HepG2 (cell line): Measurements from ENCODE around the gene SLC2A6. TPM values are rescaled to one million over a fixed set of nuclear protein-coding genes. Genes with fewer than 3 reads are reported as not detected.

Experiments used
- AGO1 ChIP-seq: fragments of 200-400 bp; formaldehyde crosslinking; IDR thresholded peaks from 2 replicates; pipeline ENCODE4 v1.6.1; 2017; ENCODE audit warnings: mild to moderate bottlenecking, low read depth, low read length, moderate library complexity; ENCODE audit not compliant: poor library complexity, severe bottlenecking
- AGO2 ChIP-seq: fragments of 200-400 bp; formaldehyde crosslinking; optimal IDR thresholded peaks from 2 replicates; pipeline ENCODE3; 2017; ENCODE audit warnings: mild to moderate bottlenecking, low read depth, low read length, moderate library complexity
- DNMT3B ChIP-seq: conservative IDR thresholded peaks from 2 replicates; pipeline ENCODE4 v1.6.1; 2016; ENCODE audit warnings: missing biosample characterization, control low read depth
- ESRRA ChIP-seq: sonication (generic); formaldehyde crosslinking; IDR thresholded peaks from 2 replicates; pipeline ENCODE4 v1.5.1; 2020; ENCODE audit warnings: mild to moderate bottlenecking, low read depth, missing genetic modification reagents
- FOXK1 ChIP-seq: sonication (generic); formaldehyde crosslinking; IDR thresholded peaks from 2 replicates; pipeline ENCODE4 v1.4.0; 2020; ENCODE audit warnings: low read depth, missing genetic modification reagents, borderline replicate concordance
- GABPB1 ChIP-seq: IDR thresholded peaks from 2 replicates; pipeline ENCODE4 v1.6.1; 2016; ENCODE audit warnings: mild to moderate bottlenecking, missing genetic modification reagents, moderate library complexity, missing compliant biosample characterization
- MAFG ChIP-seq: sonication (generic); formaldehyde crosslinking; IDR thresholded peaks from 2 replicates; pipeline ENCODE4 v1.5.1; 2020; ENCODE audit warnings: mild to moderate bottlenecking, missing genetic modification reagents
- POLR2AphosphoS5 ChIP-seq: IDR thresholded peaks from 2 replicates; pipeline ENCODE4 v1.6.1; 2012; ENCODE audit warnings: low read depth, low read length
- RBFOX2 ChIP-seq: fragments of 200-400 bp; formaldehyde crosslinking; IDR thresholded peaks from 2 replicates; pipeline ENCODE4 v1.6.1; 2017; ENCODE audit warnings: low read depth, mild to moderate bottlenecking, low read length
- RBM22 ChIP-seq: fragments of 200-400 bp; formaldehyde crosslinking; optimal IDR thresholded peaks from 2 replicates; pipeline ENCODE3; 2017; ENCODE audit warnings: mild to moderate bottlenecking, low read length, moderate library complexity
- TAF15 ChIP-seq: fragments of 200-400 bp; formaldehyde crosslinking; IDR thresholded peaks from one replicate; pipeline ENCODE4 v1.6.1; 2018; ENCODE audit warnings: mild to moderate bottlenecking, low read depth, low read length; ENCODE audit not compliant: poor library complexity, severe bottlenecking
- TGIF2 ChIP-seq: IDR thresholded peaks from 2 replicates; pipeline ENCODE4 v1.6.1; 2016; ENCODE audit warnings: control low read depth, missing compliant biosample characterization
- ZC3H13 ChIP-seq: sonication (generic); formaldehyde crosslinking; IDR thresholded peaks from 2 replicates; pipeline ENCODE4 v1.8.1; 2023; ENCODE audit warnings: mild to moderate bottlenecking, missing genetic modification reagents, moderate library complexity
- ZNF768 ChIP-seq: sonication (generic); formaldehyde crosslinking; IDR thresholded peaks from 2 replicates; pipeline ENCODE4 v1.4.0; 2020; ENCODE audit warnings: missing genetic modification reagents
- ZNF772 ChIP-seq: sonication (generic); formaldehyde crosslinking; IDR thresholded peaks from 2 replicates; pipeline ENCODE4 v1.5.0; 2020; ENCODE audit warnings: mild to moderate bottlenecking, missing genetic modification reagents
- polyA plus RNA-seq, 8 experiments: library from polyadenylated mRNA; depleted of rRNA in 3 of 8; stranded (reverse) in 7 of 8; unstranded in 1 of 8; fragments of >200 nt; fragmentation: Illumina TruSeq in 4 of 8; extraction: Trizol in 4 of 8; gene quantifications; 2 replicates each; pipeline versions ENCODE4 v1.2.1 to v1.2.3, GENCODE V29; 2011 to 2016; ENCODE audit warnings: low read depth in 4 of 8, missing spikeins in 1 of 8, mixed read lengths in 1 of 8; ENCODE audit not compliant: insufficient read depth in 1 of 8
- total RNA-seq, 5 experiments: library from RNA; depleted of rRNA; stranded (reverse); fragments of >200 nt; fragmentation: Illumina TruSeq; extraction: Trizol; gene quantifications; 2 replicates each; pipeline ENCODE4 v1.2.3, GENCODE V29; 2016; ENCODE audit warnings: low read depth in 1 of 5
- TF ChIP-seq, protein P1 (sequence below): sonication (generic); formaldehyde crosslinking; IDR thresholded peaks from 2 replicates; pipeline ENCODE4 v1.5.0; 2020; ENCODE audit warnings: mild to moderate bottlenecking, missing genetic modification reagents, moderate library complexity
- TF ChIP-seq, protein P2 (sequence below): sonication (generic); formaldehyde crosslinking; IDR thresholded peaks from 2 replicates; pipeline ENCODE4 v1.4.0; 2020; ENCODE audit warnings: missing genetic modification reagents
- TF ChIP-seq, protein P3 (sequence below), 2 experiments: sonication (generic) in 1 of 2; formaldehyde crosslinking in 1 of 2; IDR thresholded peaks; 2 replicates each; pipeline versions ENCODE4 v1.4.0 to v1.6.1; 2018 to 2020; ENCODE audit warnings: missing genetic modification reagents in 2 of 2, borderline replicate concordance in 1 of 2, low read depth in 1 of 2, mild to moderate bottlenecking in 1 of 2, missing biosample characterization in 1 of 2
- TF ChIP-seq, protein P4 (sequence below): IDR thresholded peaks from 2 replicates; pipeline ENCODE4 v1.6.1; 2016; ENCODE audit warnings: missing biosample characterization, missing genetic modification reagents, low read depth
- TF ChIP-seq, protein P5 (sequence below): sonication (generic); formaldehyde crosslinking; IDR thresholded peaks from 2 replicates; pipeline ENCODE4 v1.9.0; 2022; ENCODE audit warnings: missing genetic modification reagents, mild to moderate bottlenecking, borderline replicate concordance

SLC2A6 gene
- total and polyA plus RNA-seq, 2 of the 13 experiments (the other 11 are each of a cell fraction or from before 2014, with no cell fraction given), result 4.1 to 15.0 TPM

DNA sequence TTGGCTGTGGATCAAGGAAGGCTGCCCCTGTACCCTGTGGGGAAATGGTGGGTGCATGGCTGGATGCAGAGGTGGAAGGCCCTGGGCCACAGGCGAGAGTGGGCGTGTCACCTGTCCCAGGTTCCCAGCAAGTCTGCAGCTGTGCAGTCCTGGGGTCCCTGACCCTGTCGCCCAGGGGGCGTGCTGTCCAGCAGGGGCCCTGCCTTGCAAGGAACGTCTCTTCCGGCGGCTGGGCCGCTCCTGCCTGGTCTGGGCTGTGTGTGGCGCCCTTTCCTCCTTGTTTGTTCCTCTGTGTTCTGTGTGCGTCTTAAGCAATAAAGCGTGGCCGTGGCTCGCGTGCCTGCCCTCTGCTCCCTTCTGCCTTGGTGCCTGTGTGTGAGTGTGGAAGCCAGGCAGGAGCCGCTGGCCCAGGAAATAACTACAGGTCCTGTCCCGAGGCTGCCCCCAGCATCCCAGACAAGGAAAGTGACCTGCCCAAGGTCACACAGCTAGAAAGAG, 8.4 kb downstream of the SLC2A6 start (continued):
- TF ChIP-seq TAF15, result peak; percentile 55
- no peak for TF ChIP-seq MAFG (CRISPR knock-in tag)
- peak; percentile 79 for TF ChIP-seq ZNF768 (CRISPR knock-in tag)
- TF ChIP-seq RBM22, result peak; percentile 65
- TF ChIP-seq, protein P1, sequence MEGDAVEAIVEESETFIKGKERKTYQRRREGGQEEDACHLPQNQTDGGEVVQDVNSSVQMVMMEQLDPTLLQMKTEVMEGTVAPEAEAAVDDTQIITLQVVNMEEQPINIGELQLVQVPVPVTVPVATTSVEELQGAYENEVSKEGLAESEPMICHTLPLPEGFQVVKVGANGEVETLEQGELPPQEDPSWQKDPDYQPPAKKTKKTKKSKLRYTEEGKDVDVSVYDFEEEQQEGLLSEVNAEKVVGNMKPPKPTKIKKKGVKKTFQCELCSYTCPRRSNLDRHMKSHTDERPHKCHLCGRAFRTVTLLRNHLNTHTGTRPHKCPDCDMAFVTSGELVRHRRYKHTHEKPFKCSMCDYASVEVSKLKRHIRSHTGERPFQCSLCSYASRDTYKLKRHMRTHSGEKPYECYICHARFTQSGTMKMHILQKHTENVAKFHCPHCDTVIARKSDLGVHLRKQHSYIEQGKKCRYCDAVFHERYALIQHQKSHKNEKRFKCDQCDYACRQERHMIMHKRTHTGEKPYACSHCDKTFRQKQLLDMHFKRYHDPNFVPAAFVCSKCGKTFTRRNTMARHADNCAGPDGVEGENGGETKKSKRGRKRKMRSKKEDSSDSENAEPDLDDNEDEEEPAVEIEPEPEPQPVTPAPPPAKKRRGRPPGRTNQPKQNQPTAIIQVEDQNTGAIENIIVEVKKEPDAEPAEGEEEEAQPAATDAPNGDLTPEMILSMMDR (CRISPR knock-in tag), result peak; percentile 32; the same call in 1 of the 2 replicates
- TF ChIP-seq, protein P2, sequence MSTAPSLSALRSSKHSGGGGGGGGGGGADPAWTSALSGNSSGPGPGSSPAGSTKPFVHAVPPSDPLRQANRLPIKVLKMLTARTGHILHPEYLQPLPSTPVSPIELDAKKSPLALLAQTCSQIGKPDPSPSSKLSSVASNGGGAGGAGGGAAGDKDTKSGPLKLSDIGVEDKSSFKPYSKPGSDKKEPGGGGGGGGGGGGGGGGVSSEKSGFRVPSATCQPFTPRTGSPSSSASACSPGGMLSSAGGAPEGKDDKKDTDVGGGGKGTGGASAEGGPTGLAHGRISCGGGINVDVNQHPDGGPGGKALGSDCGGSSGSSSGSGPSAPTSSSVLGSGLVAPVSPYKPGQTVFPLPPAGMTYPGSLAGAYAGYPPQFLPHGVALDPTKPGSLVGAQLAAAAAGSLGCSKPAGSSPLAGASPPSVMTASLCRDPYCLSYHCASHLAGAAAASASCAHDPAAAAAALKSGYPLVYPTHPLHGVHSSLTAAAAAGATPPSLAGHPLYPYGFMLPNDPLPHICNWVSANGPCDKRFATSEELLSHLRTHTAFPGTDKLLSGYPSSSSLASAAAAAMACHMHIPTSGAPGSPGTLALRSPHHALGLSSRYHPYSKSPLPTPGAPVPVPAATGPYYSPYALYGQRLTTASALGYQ (CRISPR knock-in tag), result no peak
- 0 out of 2 replicates have a peak, but pooled peaks have one; percentile 9 for TF ChIP-seq GABPB1 (CRISPR knock-in tag)
- TF ChIP-seq AGO2, result peak; percentile 93
- TF ChIP-seq ESRRA, result peak; percentile 51; the same call in 1 of the 2 replicates
- peak; percentile 98 for TF ChIP-seq AGO1
- no peak for TF ChIP-seq FOXK1
- TF ChIP-seq TGIF2, result no peak
- TF ChIP-seq ZNF772 (CRISPR knock-in tag), result peak; percentile 45; the same call in 1 of the 2 replicates
- TF ChIP-seq, protein P3, sequence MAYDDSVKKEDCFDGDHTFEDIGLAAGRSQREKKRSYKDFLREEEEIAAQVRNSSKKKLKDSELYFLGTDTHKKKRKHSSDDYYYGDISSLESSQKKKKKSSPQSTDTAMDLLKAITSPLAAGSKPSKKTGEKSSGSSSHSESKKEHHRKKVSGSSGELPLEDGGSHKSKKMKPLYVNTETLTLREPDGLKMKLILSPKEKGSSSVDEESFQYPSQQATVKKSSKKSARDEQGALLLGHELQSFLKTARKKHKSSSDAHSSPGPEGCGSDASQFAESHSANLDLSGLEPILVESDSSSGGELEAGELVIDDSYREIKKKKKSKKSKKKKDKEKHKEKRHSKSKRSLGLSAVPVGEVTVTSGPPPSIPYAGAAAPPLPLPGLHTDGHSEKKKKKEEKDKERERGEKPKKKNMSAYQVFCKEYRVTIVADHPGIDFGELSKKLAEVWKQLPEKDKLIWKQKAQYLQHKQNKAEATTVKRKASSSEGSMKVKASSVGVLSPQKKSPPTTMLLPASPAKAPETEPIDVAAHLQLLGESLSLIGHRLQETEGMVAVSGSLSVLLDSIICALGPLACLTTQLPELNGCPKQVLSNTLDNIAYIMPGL (CRISPR knock-in tag; IDR thresholded peaks at IDR 0.05; ENCODE audit: borderline replicate concordance in 1 of 2, low read depth in 1 of 2), result no peak
- peak; percentile 58 for TF ChIP-seq RBFOX2
- TF ChIP-seq ZC3H13 (CRISPR knock-in tag), result peak; percentile 77; the same call in 1 of the 2 replicates
- peak; percentile 52; the same call in 1 of the 2 replicates for TF ChIP-seq POLR2AphosphoS5
- TF ChIP-seq, protein P4, sequence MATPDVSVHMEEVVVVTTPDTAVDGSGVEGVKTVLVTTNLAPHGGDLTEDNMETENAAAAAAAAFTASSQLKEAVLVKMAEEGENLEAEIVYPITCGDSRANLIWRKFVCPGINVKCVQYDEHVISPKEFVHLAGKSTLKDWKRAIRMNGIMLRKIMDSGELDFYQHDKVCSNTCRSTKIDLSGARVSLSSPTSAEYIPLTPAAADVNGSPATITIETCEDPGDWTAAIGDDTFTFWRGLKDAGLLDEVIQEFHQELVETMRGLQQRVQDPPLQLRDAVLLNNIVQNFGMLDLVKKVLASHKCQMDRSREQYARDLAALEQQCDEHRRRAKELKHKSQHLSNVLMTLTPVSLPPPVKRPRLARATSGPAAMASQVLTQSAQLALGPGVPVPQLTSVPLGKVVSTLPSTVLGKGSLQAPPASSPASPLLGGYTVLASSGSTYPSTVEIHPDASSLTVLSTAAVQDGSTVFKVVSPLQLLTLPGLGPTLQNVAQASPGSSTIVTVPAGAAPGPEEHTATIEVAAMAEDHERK (CRISPR knock-in tag), result no peak
- no peak for TF ChIP-seq DNMT3B (CRISPR knock-in tag)
- TF ChIP-seq, protein P5, sequence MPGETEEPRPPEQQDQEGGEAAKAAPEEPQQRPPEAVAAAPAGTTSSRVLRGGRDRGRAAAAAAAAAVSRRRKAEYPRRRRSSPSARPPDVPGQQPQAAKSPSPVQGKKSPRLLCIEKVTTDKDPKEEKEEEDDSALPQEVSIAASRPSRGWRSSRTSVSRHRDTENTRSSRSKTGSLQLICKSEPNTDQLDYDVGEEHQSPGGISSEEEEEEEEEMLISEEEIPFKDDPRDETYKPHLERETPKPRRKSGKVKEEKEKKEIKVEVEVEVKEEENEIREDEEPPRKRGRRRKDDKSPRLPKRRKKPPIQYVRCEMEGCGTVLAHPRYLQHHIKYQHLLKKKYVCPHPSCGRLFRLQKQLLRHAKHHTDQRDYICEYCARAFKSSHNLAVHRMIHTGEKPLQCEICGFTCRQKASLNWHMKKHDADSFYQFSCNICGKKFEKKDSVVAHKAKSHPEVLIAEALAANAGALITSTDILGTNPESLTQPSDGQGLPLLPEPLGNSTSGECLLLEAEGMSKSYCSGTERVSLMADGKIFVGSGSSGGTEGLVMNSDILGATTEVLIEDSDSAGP, result peak; percentile 36; the same call in 1 of the 2 replicates
